ENCODE results near the gene THEMIS2. TPM values are rescaled to one million over a fixed set of nuclear protein-coding genes. Genes with fewer than 3 reads are reported as not detected.
A peak's percentile ranks its signal among the peaks of the same experiment; 100 is the strongest.

THEMIS2 gene
- total and polyA plus RNA-seq, 2 of the 13 experiments (the other 11 are each of a cell fraction or from before 2014, with no cell fraction given): 0.38 to 1.5 TPM

- TF ChIP-seq, protein P1, sequence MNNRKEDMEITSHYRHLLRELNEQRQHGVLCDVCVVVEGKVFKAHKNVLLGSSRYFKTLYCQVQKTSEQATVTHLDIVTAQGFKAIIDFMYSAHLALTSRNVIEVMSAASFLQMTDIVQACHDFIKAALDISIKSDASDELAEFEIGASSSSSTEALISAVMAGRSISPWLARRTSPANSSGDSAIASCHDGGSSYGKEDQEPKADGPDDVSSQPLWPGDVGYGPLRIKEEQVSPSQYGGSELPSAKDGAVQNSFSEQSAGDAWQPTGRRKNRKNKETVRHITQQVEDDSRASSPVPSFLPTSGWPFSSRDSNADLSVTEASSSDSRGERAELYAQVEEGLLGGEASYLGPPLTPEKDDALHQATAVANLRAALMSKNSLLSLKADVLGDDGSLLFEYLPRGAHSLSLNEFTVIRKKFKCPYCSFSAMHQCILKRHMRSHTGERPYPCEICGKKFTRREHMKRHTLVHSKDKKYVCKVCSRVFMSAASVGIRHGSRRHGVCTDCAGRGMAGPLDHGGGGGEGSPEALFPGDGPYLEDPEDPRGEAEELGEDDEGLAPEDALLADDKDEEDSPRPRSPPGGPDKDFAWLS (CRISPR knock-in tag; IDR thresholded peaks at IDR 0.05; ENCODE audit: borderline replicate concordance): no peak
- TF ChIP-seq MAF1 (CRISPR knock-in tag; IDR thresholded peaks at IDR 0.05; ENCODE audit: borderline replicate concordance) (no peak), THAP9 (CRISPR knock-in tag; IDR thresholded peaks at IDR 0.05; ENCODE audit: borderline replicate concordance) (no peak), ASH2L (IDR thresholded peaks at IDR 0.05; ENCODE audit: insufficient read length, low read depth, low read length) (no peak)
Observed at GRCh38 chr1:27912429-27912828, 40.1 kb downstream of the THEMIS2 start (continued).

GRCh38 chr1:27915082-27915575, 42.8 kb downstream of the THEMIS2 start:
- no peak overlapping the region for H3K9ac ChIP-seq (ENCODE audit: insufficient read depth, low read depth, low read length)
- no peak overlapping the region for H3K27ac ChIP-seq (ENCODE audit: extremely low read length, insufficient read depth, low read length)
- H4K20me1 ChIP-seq (ENCODE audit: insufficient read depth, low read length): no peaks in the 10 kb centered on the region
- DNase-seq (ENCODE audit: low spot score) (no peak), ATAC-seq (no peak), FAIRE-seq (no peak)
- ChIA-PET CTCF (ENCODE audit: low intra/inter-chr PET ratio, low total read pairs) (no interaction called here), POLR2A (no interaction called here)
- in situ Hi-C loops (cut with HindIII; ENCODE audit: extremely low pct_ligation_motif_present, low pct_unique_long_range_greater_than_20kb): no loop called here
- no peaks in the 10 kb centered on the region for H3K27me3 ChIP-seq (ENCODE audit: control insufficient read depth in 1 of 2, insufficient read depth in 2 of 2, low read length in 2 of 2)
- H3K79me2 ChIP-seq (ENCODE audit: insufficient read depth, low read length): peaks cover 4% of the 10 kb centered on the region
- peak overlapping the region in 1 of 3 experiments; percentile 85; a peak in 2 of 6 replicates for H3K4me3 ChIP-seq (replicated peaks in 1 of 3; ENCODE audit: insufficient read depth in 1 of 3, low read depth in 2 of 3, low read length in 3 of 3)
- H3K4me1 ChIP-seq (ENCODE audit: insufficient read depth, low read length): peaks cover 7% of the 10 kb centered on the region
- H3K9me3 ChIP-seq (ENCODE audit: low read length): no peaks in the 10 kb centered on the region
- intact Hi-C loops (cut with micrococcal nuclease; ENCODE audit: unreplicated experiment): no loop called here
- BruUV-seq (replicated peaks): no TSS peak
- peaks cover 2 to 3% of the 10 kb centered on the region in 2 experiments; a peak in 1 of 5 replicates for H3K36me3 ChIP-seq (replicated peaks in 1 of 2; ENCODE audit: control insufficient read depth in 1 of 2, insufficient read depth in 2 of 2, low read length in 2 of 2)
- H3K4me2 ChIP-seq (ENCODE audit: low read depth, low read length): peak overlapping the region; percentile 79
- H2AFZ ChIP-seq (ENCODE audit: low read length): peak overlapping the region; percentile 62
- 99% methylated on average over 7 of the region's 7 CpGs for WGBS (ENCODE audit: low lambda C conversion rate)
- TF ChIP-seq CHD4 (IDR thresholded peaks at IDR 0.05; ENCODE audit: borderline replicate concordance, low read length) (no peak), GTF2F1 (IDR thresholded peaks at IDR 0.05; ENCODE audit: low read length) (no peak), ZNF790 (CRISPR knock-in tag; IDR thresholded peaks at IDR 0.05; ENCODE audit: borderline replicate concordance) (no peak), PRMT3 (CRISPR knock-in tag; IDR thresholded peaks at IDR 0.05; ENCODE audit: borderline replicate concordance, low read depth) (0 out of 2 replicates have a peak, but pooled peaks have one; percentile 33), KLF6 (CRISPR knock-in tag; IDR thresholded peaks at IDR 0.05) (no peak), NCOA2 (CRISPR knock-in tag; IDR thresholded peaks at IDR 0.05) (no peak), ZNF816 (CRISPR knock-in tag; IDR thresholded peaks at IDR 0.05; ENCODE audit: borderline replicate concordance) (no peak), ZNF883 (CRISPR knock-in tag; IDR thresholded peaks at IDR 0.05; ENCODE audit: not compliant biosample characterization) (no peak), PBX2 (CRISPR knock-in tag; IDR thresholded peaks at IDR 0.05) (no peak), ZIK1 (CRISPR knock-in tag; IDR thresholded peaks at IDR 0.05; ENCODE audit: borderline replicate concordance, low read depth) (no peak), CCDC6 (CRISPR knock-in tag; IDR thresholded peaks at IDR 0.05) (0 out of 2 replicates have a peak, but pooled peaks have one; percentile 16), NR0B2 (CRISPR knock-in tag; IDR thresholded peaks at IDR 0.05) (no peak), ZNF205 (CRISPR knock-in tag; IDR thresholded peaks at IDR 0.05) (0 out of 2 replicates have a peak, but pooled peaks have one; percentile 2)

All from HepG2 (cell line).